SK-N-SH treated with all-trans-retinoic acid at 6 μM for 48 hours (cell line): ENCODE results near the gene PDCD11.
"Not testable (repeated sequence)": the region's sequence is repeated elsewhere in the genome, so short reads cannot be mapped to it uniquely, and the experiment has no call there.

Source experiments
- ATAC-seq: fragments of 200-7000 bp; cut with Tn5 transposase; 3 replicates; pipeline ENCODE4 v1.9.1; 2020; ENCODE audit warnings: mild to moderate bottlenecking, moderate library complexity
- ARNTL ChIP-seq: fragments of 450-650 bp; formaldehyde crosslinking; IDR thresholded peaks from 2 replicates; pipeline ENCODE4 v1.5.0; 2020; ENCODE audit warnings: low read depth, mild to moderate bottlenecking, moderate library complexity, borderline replicate concordance
- BACH2 ChIP-seq: fragments of 250-450 bp; sonication (Bioruptor Pico); IDR thresholded peaks from 2 replicates; pipeline ENCODE4 v1.9.0; 2021; ENCODE audit warnings: mild to moderate bottlenecking, borderline replicate concordance
- CSDC2 ChIP-seq: fragments of 250-450 bp; sonication (Bioruptor Pico); IDR thresholded peaks from 2 replicates; pipeline ENCODE4 v1.5.0; 2020; ENCODE audit warnings: mild to moderate bottlenecking, moderate library complexity
- ESRRG ChIP-seq: fragments of 250-450 bp; sonication (Bioruptor Pico); IDR thresholded peaks from 2 replicates; pipeline ENCODE4 v1.6.1; 2021; ENCODE audit warnings: mild to moderate bottlenecking
- GLIS3 ChIP-seq: fragments of 250-450 bp; sonication (Bioruptor Pico); IDR thresholded peaks from 2 replicates; pipeline ENCODE4 v1.5.0; 2020; ENCODE audit warnings: mild to moderate bottlenecking, moderate library complexity
- ISL1 ChIP-seq: fragments of 250-450 bp; sonication (Bioruptor Pico); IDR thresholded peaks from 2 replicates; pipeline ENCODE4 v2.1.2; 2022; ENCODE audit warnings: mild to moderate bottlenecking, moderate library complexity
- OSR1 ChIP-seq: fragments of 250-450 bp; sonication (Bioruptor Pico); IDR thresholded peaks from 2 replicates; pipeline ENCODE4 v1.8.0; 2022; ENCODE audit warnings: moderate library complexity, mild to moderate bottlenecking, inconsistent platforms
- PPARA ChIP-seq: fragments of 250-450 bp; sonication (Bioruptor Pico); IDR thresholded peaks from 2 replicates; pipeline ENCODE4 v1.5.0; 2020; ENCODE audit warnings: mild to moderate bottlenecking, borderline replicate concordance
- RARB ChIP-seq: fragments of 250-450 bp; sonication (Bioruptor Pico); IDR thresholded peaks from 2 replicates; pipeline ENCODE4 v1.8.0; 2021; ENCODE audit warnings: mild to moderate bottlenecking, moderate library complexity
- SNAI2 ChIP-seq: fragments of 250-450 bp; sonication (Bioruptor Pico); IDR thresholded peaks from 2 replicates; pipeline ENCODE4 v1.5.0; 2020; ENCODE audit warnings: mild to moderate bottlenecking, moderate library complexity
- TCF4 ChIP-seq: fragments of 250-450 bp; sonication (Bioruptor Pico); IDR thresholded peaks from 2 replicates; pipeline ENCODE4 v1.8.0; 2021; ENCODE audit warnings: mild to moderate bottlenecking, moderate library complexity, borderline replicate concordance
- TOX ChIP-seq: fragments of 250-450 bp; sonication (Bioruptor Pico); IDR thresholded peaks from 2 replicates; pipeline ENCODE4 v1.8.0; 2021; ENCODE audit warnings: mild to moderate bottlenecking, moderate library complexity, borderline replicate concordance
- ZC3H10 ChIP-seq: fragments of 250-450 bp; sonication (Bioruptor Pico); IDR thresholded peaks from 2 replicates; pipeline ENCODE4 v1.5.1; 2021; ENCODE audit warnings: mild to moderate bottlenecking, moderate library complexity
- ZFP30 ChIP-seq: fragments of 450-650 bp; formaldehyde crosslinking; IDR thresholded peaks from 2 replicates; pipeline ENCODE4 v1.5.0; 2022; ENCODE audit warnings: mild to moderate bottlenecking, moderate library complexity
- ZNF565 ChIP-seq: fragments of 450-650 bp; formaldehyde crosslinking; conservative IDR thresholded peaks from 2 replicates; pipeline ENCODE4 v1.5.0; 2020; ENCODE audit warnings: low read depth, mild to moderate bottlenecking, moderate library complexity
- ZNF70 ChIP-seq: fragments of 450-650 bp; formaldehyde crosslinking; IDR thresholded peaks from 2 replicates; pipeline ENCODE4 v1.5.0; 2020; ENCODE audit warnings: mild to moderate bottlenecking, moderate library complexity
- ZNF8 ChIP-seq: fragments of 450-650 bp; formaldehyde crosslinking; IDR thresholded peaks from 2 replicates; pipeline ENCODE4 v1.5.0; 2020; ENCODE audit warnings: mild to moderate bottlenecking, moderate library complexity
- TF ChIP-seq, protein P1 (sequence below): fragments of 250-450 bp; sonication (Bioruptor Pico); IDR thresholded peaks from 2 replicates; pipeline ENCODE4 v1.5.0; 2020; ENCODE audit warnings: mild to moderate bottlenecking, moderate library complexity
- TF ChIP-seq, protein P2 (sequence below): fragments of 250-450 bp; sonication (Bioruptor Pico); IDR thresholded peaks from 2 replicates; pipeline ENCODE4 v1.5.1; 2020; ENCODE audit warnings: low read depth, mild to moderate bottlenecking, moderate library complexity
- TF ChIP-seq, protein P3 (sequence below): fragments of 250-450 bp; sonication (Bioruptor Pico); IDR thresholded peaks from 2 replicates; pipeline ENCODE4 v1.8.0; 2020; ENCODE audit warnings: mild to moderate bottlenecking, moderate library complexity, borderline replicate concordance
- TF ChIP-seq, protein P4 (sequence below): fragments of 250-450 bp; sonication (Bioruptor Pico); IDR thresholded peaks from 2 replicates; pipeline ENCODE4 v1.8.0; 2021; ENCODE audit warnings: low read depth, mild to moderate bottlenecking, moderate library complexity, borderline replicate concordance
- TF ChIP-seq, protein P5 (sequence below): fragments of 250-450 bp; sonication (Bioruptor Pico); IDR thresholded peaks from 2 replicates; pipeline ENCODE4 v1.5.1; 2021; ENCODE audit warnings: mild to moderate bottlenecking, moderate library complexity

The PDCD11 gene

DNA sequence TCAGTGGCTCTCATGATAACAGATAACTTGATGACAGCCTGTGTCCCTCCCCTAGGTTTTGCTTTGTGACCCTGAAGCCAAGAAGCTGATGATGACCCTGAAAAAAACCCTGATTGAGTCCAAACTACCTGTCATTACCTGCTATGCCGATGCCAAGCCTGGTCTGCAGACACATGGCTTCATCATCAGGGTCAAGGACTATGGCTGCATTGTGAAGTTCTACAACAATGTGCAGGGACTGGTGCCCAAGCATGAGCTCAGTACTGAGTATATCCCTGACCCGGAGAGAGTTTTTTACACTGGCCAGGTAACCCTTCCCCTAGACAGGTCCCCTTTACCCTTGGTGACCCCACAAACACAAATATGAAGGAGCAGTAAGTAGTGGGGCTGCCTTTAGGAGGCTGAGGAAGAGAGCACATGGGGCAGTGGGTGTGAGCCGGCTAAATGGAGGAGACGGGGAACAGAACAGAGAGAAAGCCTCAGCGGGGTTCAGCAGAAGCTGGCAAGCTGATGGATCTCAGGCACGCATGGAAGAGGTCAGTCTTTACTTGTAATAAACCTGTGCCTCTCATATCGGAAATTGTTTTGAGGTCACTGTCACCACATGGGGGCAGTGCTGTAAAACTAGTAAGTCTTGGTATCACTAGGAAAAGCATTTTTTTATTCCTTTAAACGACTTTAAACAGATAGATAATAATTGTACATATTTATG is 20.2 kb downstream of the PDCD11 start:
- no peak for TF ChIP-seq ZNF8 (CRISPR knock-in tag)
- no peak for TF ChIP-seq ZC3H10 (CRISPR knock-in tag)
- no peak for TF ChIP-seq TCF4
- no peak for TF ChIP-seq ZNF70 (CRISPR knock-in tag)
- TF ChIP-seq, protein P1, sequence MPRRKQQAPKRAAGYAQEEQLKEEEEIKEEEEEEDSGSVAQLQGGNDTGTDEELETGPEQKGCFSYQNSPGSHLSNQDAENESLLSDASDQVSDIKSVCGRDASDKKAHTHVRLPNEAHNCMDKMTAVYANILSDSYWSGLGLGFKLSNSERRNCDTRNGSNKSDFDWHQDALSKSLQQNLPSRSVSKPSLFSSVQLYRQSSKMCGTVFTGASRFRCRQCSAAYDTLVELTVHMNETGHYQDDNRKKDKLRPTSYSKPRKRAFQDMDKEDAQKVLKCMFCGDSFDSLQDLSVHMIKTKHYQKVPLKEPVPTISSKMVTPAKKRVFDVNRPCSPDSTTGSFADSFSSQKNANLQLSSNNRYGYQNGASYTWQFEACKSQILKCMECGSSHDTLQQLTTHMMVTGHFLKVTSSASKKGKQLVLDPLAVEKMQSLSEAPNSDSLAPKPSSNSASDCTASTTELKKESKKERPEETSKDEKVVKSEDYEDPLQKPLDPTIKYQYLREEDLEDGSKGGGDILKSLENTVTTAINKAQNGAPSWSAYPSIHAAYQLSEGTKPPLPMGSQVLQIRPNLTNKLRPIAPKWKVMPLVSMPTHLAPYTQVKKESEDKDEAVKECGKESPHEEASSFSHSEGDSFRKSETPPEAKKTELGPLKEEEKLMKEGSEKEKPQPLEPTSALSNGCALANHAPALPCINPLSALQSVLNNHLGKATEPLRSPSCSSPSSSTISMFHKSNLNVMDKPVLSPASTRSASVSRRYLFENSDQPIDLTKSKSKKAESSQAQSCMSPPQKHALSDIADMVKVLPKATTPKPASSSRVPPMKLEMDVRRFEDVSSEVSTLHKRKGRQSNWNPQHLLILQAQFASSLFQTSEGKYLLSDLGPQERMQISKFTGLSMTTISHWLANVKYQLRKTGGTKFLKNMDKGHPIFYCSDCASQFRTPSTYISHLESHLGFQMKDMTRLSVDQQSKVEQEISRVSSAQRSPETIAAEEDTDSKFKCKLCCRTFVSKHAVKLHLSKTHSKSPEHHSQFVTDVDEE (CRISPR knock-in tag), result no peak
- TF ChIP-seq, protein P2, sequence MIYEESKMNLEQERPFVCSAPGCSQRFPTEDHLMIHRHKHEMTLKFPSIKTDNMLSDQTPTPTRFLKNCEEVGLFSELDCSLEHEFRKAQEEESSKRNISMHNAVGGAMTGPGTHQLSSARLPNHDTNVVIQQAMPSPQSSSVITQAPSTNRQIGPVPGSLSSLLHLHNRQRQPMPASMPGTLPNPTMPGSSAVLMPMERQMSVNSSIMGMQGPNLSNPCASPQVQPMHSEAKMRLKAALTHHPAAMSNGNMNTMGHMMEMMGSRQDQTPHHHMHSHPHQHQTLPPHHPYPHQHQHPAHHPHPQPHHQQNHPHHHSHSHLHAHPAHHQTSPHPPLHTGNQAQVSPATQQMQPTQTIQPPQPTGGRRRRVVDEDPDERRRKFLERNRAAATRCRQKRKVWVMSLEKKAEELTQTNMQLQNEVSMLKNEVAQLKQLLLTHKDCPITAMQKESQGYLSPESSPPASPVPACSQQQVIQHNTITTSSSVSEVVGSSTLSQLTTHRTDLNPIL (CRISPR knock-in tag), result no peak
- peak; percentile 79 for ATAC-seq

DNA sequence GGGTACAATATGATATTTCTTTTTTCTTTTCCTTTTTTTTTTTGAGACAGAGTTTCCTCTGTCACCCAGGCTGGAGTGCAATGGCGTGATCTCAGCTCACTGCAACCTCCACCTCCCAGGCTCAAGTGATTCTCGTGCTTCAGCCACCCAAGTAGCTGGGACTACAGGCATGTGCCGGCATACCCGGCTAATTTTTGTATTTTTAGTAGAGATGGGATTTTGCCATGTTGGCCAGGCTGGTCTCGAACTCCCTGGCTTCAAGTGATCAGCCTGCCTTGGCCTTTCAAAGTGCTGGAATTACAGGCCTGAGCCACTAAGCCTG is 20.7 kb downstream of the PDCD11 start:
- not testable (repeated sequence) for ATAC-seq

DNA sequence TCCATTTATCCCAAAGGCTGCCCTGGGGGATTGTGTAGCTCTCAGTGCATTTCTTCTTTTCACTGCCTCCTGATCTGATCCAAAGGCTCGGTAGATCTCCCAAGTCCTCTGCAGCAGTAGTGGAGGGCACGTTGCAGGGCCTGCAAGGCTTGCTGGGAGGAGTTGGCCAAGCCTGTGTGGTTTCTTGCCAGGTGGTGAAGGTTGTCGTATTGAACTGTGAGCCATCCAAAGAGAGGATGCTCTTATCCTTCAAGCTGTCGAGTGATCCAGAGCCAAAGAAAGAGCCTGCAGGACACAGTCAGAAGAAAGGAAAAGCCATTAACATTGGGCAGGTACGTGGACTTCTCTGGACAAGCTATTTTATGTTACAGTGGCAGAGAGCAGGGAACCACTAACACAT is 21.2 kb downstream of the PDCD11 start:
- ATAC-seq, result no peak
- TF ChIP-seq ARNTL (no peak), BACH2 (CRISPR knock-in tag) (no peak), ZFP30 (CRISPR knock-in tag) (no peak), OSR1 (no peak), ZNF565 (no peak), ISL1 (CRISPR knock-in tag) (no peak)
- TF ChIP-seq, protein P3, sequence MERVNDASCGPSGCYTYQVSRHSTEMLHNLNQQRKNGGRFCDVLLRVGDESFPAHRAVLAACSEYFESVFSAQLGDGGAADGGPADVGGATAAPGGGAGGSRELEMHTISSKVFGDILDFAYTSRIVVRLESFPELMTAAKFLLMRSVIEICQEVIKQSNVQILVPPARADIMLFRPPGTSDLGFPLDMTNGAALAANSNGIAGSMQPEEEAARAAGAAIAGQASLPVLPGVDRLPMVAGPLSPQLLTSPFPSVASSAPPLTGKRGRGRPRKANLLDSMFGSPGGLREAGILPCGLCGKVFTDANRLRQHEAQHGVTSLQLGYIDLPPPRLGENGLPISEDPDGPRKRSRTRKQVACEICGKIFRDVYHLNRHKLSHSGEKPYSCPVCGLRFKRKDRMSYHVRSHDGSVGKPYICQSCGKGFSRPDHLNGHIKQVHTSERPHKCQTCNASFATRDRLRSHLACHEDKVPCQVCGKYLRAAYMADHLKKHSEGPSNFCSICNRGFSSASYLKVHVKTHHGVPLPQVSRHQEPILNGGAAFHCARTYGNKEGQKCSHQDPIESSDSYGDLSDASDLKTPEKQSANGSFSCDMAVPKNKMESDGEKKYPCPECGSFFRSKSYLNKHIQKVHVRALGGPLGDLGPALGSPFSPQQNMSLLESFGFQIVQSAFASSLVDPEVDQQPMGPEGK, result no peak
- TF ChIP-seq, all 23 proteins: peak for 0

DNA sequence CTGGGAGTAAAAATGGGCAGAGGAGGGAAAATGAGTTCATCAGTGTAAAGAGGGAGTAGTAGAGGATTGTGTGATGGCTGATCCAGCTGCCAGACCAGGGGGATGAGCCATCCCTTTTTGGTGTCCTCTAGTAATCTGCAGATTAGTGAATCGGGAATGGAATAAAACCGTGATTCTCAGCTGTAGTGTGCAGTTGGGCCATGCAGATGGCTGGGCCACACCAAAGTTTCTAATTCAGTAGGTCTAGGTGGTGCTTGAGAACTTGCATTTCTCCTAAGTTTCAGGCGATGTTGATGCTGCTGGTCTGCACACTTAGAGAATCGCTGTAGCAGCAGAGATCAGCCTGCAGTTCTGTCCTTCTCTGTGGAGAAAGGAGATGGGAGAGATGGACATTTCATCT is 22.7 kb downstream of the PDCD11 start:
- no peak for ATAC-seq
- TF ChIP-seq, protein P1 (CRISPR knock-in tag), result no peak
- no peak for TF ChIP-seq ZNF8 (CRISPR knock-in tag)
- no peak for TF ChIP-seq GLIS3 (CRISPR knock-in tag)
- no peak for TF ChIP-seq PPARA (CRISPR knock-in tag)
- TF ChIP-seq, protein P4, sequence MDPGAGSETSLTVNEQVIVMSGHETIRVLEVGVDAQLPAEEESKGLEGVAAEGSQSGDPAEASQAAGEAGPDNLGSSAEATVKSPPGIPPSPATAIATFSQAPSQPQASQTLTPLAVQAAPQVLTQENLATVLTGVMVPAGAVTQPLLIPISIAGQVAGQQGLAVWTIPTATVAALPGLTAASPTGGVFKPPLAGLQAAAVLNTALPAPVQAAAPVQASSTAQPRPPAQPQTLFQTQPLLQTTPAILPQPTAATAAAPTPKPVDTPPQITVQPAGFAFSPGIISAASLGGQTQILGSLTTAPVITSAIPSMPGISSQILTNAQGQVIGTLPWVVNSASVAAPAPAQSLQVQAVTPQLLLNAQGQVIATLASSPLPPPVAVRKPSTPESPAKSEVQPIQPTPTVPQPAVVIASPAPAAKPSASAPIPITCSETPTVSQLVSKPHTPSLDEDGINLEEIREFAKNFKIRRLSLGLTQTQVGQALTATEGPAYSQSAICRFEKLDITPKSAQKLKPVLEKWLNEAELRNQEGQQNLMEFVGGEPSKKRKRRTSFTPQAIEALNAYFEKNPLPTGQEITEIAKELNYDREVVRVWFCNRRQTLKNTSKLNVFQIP (CRISPR knock-in tag), result no peak
- TF ChIP-seq SNAI2 (CRISPR knock-in tag), result no peak
- no peak for TF ChIP-seq RARB (CRISPR knock-in tag)
- TF ChIP-seq ESRRG (CRISPR knock-in tag), result no peak
- TF ChIP-seq OSR1, result no peak
- no peak for TF ChIP-seq ZNF70 (CRISPR knock-in tag)
- TF ChIP-seq, protein P5, sequence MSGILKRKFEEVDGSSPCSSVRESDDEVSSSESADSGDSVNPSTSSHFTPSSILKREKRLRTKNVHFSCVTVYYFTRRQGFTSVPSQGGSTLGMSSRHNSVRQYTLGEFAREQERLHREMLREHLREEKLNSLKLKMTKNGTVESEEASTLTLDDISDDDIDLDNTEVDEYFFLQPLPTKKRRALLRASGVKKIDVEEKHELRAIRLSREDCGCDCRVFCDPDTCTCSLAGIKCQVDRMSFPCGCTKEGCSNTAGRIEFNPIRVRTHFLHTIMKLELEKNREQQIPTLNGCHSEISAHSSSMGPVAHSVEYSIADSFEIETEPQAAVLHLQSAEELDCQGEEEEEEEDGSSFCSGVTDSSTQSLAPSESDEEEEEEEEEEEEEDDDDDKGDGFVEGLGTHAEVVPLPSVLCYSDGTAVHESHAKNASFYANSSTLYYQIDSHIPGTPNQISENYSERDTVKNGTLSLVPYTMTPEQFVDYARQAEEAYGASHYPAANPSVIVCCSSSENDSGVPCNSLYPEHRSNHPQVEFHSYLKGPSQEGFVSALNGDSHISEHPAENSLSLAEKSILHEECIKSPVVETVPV (CRISPR knock-in tag), result no peak
- TF ChIP-seq ZC3H10 (CRISPR knock-in tag), result no peak
- no peak for TF ChIP-seq ZNF565
- TF ChIP-seq CSDC2, result no peak
- no peak for TF ChIP-seq TOX
- TF ChIP-seq, all 23 proteins: peak for 0
